Activated T-cell treated with anti-CD3 and anti-CD28 coated beads for 48 hours (primary cell): ENCODE data around the gene TIMP4.

Experiments
- DNase-seq: peaks from one replicate; pipeline ENCODE4 v3.0.0-alpha.2; 2020; ENCODE audit warnings: low read depth

Gene TIMP4

DNA sequence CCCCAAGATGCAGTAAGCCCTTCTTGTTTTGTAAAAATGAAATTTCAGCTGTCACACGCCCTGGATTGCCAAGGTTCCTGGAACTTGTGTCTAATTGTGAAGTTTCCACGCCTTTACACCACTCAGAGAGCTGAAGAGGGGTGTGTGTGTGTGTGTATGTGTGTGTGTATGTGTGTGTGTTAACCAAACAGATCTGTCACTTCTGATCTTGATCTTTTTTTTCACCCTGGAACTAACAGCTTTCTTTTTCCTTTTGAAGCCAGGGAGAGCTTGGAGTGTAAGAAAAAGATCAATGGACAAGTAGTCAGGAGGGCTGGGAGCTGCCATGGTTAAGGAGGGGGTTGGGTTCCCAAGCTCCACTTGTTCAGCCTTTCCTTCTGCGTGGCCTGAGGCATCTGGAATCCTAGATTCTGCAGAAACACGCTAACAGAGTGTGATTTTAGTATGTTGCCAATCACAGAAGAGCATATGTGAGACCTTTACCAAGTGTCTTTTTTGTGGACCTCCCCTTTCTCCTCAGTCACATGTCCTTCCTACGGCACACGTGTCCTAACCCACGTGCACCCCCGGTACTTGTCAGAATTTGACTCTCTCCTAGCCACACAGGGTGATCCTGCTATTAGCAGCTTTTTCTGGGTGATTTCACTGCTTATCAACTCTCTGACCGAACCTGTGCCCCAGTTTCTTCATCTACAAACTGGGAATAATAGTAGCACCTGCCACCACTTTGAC, 11.5 kb downstream of the TIMP4 start:
- no peak for DNase-seq

DNA sequence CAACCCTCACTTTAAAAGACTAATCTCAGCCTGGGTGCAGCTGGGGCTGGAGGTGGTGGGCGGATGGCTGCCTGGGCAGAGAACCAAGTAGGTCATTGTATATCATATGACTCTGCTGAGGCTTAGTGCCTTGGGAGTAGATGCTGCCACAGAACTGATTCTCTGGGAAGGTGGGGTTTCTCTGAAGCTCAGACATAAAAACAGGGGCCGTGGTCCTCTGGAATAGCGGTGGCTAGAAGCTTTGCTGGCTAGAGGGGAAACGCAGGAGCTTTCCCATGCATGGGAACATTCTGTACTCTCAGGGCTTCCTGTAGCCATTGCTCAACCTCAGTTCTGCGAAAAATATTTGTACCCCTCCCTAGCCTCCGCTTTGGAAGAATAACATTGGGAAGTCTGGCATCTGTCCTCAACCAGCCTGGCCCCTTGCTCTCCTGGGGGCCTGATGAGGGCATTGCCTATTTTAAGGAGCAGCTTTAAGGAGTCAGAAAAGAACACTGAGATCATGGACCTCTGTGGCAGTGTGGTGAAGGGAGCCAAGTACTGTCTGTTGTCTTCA, 14.7 kb downstream of the TIMP4 start:
- no peak for DNase-seq

DNA sequence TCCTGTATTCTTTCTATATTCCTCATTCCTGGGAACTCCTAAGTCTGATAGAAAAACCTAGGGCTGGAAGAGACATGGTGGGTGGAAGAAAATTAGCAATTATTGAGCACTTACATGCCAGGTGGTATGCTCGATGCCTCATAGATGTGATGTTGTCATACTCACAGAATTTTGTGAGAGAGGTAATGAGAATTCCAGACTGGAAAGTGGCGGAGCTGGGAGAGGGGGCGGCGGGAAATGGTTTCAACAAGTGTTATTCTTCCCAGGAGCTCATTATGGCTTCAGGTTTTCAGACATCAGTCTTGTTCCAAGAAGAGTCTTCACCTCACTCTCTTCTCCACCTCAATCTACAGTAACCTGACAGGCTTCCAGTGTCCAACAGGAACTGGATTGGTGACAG, 16.2 kb downstream of the TIMP4 start:
- no peak for DNase-seq

DNA sequence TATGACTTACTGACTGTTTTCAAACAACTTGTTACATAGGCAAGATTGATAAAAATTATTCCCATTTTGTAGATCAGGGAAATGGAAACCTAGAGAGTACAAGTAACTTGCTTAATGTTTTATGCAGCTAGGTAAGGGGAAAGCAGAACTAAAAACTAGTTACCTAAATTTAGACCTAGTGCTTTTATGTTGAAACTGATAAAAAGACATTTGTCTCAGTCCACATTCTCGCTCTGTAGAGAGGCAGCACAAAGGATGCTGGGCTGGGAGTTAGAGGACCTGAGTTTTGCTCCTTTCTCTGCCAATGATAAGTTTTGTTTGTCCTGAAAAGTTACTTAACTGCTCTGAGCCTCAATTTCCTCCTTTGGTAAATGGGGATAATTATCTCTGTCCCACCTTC, 17.4 kb downstream of the TIMP4 start:
- DNase-seq: no peak

DNA sequence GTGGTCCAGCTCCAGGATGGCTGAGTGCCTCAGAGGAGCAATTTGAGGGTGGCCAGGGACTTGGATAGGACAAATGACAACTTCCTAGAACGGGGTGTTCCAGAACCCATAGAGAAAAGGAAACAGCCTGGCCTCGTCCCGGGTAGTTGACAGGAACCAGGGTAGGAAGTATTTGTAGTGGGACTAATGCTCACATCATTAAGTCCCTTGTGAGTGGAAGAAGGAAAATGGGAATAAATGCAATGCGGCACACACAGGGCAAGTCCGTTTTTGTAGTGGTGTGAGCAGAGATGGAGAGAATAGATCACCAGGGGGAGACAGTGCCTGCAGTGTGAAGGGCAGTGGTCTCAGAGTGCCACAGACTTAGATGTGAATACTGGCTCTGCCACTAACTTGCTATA, 19.6 kb downstream of the TIMP4 start:
- peak; percentile 15 for DNase-seq

DNA sequence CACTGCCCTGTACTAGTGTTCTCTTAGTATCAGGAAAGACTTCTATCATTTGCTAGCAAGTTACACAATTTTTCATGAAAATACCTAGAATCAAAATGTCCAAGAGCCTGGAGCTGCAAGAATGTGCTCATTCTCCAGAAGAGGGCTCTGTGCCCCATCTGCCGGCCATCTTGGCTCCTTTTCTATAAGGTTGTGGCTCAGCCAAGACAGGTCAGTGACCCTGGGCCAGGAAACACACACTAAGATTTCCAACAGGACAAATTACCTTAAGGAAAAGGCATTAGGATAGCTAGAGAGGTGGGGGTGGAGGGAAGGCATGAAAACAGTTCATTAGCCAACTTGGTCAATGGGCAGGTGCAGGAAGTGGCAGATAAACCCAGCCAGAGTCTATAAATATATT, 20.7 kb downstream of the TIMP4 start:
- DNase-seq: no peak

DNA sequence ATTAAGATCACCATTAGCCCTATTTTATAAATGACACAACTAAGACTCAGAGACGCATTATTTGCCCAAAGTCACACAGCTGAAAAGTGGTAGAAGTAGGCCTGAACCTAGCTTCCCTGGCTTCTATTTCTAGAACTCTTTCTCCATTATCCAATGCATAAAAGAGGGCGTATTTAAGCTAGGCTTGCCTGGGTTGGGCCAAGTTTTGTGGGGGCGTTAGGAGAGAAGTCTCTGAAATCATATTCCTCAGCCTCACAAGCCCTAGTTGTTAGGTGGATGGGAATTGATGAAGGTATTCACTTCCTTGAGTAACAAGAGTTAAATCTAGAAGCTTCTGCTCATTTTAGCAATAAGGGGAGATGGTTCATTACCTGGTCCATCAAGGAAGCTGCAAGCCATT, 22.3 kb downstream of the TIMP4 start:
- no peak for DNase-seq

DNA sequence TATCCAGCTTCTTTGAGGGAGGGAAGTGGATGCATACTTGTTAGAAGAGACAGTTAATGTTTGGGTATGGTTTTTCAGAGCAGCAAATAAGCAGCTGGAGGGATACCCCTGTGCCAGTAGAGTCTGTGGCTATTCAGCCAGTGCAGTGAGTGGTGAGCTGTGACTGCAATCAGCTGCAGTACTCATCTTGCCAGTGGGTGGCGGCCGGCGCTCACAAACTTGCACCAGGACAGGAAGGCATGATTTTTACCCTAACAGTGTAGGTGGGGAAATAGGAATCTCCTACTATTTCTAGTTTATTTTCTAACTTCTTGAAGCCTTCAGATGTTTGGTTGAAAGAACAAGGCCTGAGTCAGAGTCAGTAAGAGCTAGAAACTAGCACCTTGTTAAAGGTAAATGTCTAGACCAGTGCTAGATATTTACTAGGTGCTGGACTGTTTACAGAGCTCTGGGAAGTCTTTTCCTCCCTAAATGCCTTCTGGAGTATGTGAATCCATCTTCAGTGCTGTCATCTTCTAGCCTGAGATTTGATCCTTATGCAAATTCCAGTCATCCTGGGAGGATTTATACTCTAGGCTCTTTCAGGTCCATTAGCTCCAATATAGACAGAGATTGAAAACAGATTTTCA, 23.6 kb downstream of the TIMP4 start:
- peak; percentile 61 for DNase-seq

DNA sequence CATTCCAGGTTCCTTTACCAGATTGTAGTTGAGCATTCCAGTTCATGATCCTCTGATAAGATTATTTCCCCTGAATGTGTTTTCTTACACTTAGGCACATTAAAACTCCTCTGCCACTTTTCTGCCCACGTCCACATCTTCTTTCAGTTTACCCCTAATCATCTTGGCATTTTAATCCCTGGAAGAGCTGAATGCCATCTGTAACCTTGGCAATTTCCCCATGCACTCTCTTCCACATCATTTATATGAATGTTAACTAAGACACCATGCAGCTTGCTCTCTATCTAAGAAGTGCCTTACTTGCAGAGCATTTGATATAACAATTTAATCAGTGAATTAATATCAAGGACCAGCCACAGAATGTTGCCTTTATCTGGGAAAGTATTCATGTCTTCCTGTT, 25.8 kb downstream of the TIMP4 start:
- DNase-seq: no peak

DNA sequence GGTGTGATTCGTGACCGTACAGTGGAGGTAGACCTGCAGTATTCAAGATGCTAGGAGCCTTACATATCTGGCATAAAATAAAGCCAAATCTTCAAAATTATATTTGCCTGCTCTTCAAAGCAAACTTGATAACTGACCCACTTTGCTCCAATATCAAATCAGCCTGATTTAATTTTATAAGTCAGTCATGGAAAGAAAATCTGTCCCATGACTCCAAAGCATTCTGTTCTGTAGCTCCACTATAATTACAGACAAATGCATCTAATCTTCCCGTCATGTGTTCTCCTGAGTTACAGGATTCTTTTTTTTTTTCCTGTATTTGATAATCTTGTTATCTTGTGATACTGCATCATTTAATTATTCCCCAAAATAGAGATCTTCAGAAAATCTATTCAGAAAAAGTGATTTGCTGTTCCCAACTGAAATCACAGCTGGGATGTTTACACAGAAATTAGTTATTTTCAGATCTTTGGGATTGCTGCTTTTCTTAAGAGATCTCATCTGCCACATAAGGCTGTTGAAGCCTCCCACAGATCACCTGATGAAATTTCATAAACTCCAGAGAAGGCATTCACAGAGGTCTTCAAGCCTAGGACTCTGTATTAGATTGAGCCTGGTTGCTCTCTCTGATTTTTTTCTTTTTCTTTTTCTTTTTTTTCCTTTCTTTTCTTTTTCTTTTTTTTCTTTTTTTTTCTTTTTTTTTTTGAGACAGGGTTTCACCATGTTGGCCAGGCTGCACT, 27.2 kb downstream of the TIMP4 start:
- no peak for DNase-seq

DNA sequence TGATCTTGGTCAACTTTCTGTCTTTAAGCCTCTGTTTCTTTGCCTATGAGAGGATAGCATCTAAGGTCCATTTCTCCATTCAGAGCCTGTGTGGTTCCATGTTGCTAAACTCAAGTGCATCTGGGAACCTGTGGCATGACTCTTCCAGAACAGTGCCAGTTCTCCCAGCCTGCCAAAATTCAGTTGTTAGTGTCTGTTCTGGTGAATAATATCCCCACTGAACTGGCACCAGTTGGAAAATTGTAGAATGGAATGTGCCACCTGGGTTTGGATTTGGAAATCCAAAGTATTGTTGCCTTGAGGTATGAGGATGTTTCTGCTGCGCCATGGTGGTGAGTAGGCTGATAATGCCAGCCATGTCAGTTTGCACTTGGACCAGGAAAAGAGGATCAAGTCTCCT, 31.3 kb downstream of the TIMP4 start:
- no peak for DNase-seq

DNA sequence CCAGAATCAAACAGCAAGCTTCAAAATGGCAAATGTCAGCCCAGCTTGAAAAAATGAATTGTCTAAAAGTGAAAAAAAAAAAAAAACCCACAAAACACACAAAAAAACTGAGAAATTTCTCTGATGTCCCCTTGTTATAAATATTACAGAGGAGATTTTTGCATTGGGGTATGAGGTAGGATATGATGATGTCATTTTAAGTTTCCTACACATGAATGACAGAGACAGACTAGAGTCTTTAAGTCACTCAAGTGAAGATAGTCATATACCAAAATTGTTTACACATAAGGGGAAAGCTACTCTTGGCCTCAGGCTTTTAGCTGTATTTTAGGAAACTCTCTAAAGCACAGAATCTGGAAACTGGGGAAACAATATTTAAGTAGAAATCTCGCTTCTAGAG, 32.9 kb downstream of the TIMP4 start:
- no peak for DNase-seq

DNA sequence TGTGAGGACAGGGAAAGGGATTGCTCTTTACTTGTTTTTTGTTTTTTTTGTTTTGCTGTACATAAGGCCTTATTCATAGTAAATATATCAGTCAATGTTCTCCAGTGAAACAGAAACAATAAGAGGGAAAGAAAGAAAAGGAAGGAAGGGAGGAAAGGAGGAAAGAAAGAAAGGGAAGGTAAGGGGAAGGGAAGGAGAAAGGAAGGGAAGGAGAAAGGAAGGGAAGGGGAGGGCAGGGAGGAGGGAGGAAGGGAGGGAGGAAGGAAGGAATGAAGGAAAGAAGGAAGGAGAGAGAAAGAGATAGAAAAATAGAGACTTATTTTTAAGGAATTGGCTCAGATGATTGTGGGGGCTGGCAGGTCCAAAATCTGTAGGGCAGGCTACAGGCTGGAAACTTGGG, 37.2 kb downstream of the TIMP4 start:
- DNase-seq: no peak

DNA sequence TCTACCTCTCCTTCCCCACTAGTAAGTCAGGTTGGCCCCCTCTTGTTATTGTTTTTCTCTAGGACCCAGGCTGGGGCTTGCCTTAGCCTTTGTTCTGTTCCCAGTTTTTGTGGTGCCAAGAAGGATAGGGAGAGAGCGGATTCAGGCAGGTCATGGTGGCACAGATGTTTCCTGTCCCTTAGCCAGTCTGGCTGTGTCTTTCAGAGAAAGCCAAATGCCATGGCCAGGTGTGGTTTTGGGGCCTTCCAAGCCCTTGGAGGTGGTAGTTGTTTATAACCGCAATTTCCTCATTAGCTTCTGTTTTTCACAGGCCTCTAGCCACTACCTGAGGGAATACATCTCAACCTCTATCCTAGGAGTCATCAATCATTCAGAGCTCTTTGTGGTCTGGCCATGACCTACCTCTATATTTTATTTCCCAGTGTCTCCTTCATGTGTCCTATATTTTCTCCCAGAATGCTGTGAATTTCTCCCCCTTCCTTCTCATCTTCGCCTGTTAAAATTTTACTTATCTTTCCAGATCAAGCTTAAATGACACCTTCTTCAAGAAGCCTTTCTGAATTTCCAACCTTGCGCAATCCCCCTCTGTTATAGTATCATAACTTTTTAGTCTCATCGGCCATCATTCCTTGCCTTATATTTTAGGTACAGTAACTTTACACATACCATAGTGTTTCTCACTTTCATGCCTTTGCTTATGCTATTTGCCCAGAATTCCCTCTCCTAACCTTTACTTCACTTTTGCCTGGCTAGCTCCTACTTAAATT, 38.2 kb downstream of the TIMP4 start:
- no peak for DNase-seq

DNA sequence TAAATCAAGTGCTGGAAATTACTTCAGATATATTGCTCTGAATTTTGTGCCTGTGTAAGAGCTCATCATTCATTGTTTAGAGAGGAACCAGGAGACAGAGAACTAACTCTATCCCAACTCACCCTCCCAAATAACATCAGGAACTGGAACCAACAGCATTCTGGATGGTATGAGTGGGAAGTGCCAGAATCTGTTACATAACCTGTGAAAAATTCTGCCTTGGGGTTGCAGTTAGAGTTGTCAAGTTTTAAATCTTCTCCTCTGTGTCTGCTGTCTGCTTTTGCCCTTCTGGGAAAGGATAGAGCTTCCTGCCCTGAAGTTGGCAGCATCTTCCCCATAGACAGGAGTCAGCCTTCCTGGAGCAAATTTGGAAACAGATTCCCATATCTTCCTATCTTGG, 41.2 kb downstream of the TIMP4 start:
- no peak for DNase-seq

DNA sequence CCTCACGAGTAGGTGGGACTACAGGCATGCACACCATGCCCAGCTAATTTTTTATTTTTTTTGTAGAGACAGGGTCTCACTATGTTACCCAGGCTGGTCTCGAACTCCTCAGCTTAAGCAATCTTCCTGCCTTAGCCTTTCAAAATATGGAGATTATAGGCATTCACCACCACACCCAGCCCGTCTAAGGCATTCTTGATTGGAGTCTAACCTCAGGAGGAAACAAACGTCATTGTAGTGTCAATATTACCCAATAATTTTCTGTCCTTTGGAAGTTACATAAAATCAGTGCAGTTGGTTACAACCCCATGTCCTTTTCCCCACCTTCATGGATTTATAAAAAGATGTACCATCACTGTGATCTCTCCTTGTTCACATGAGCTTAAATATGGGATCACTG, 41.8 kb downstream of the TIMP4 start:
- no peak for DNase-seq

DNA sequence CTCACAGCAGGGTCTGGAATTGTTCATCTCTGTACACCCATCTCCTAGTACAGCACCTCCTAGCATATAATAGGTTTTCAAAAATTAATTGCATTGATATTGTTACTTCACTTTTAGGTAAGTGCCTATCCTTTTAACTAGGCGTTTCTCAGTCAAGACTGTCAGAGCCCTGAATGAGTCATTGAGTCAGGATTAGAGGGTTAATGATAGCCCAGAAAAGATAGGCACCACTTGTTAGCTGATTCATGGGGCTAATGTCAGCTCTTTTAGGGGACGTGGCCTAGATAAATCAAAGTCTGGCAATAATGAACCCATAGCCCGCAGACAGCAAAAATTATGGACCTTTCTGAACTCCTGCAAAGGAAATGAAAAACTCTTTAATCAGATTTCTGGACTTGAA, 42.9 kb downstream of the TIMP4 start:
- no peak for DNase-seq

DNA sequence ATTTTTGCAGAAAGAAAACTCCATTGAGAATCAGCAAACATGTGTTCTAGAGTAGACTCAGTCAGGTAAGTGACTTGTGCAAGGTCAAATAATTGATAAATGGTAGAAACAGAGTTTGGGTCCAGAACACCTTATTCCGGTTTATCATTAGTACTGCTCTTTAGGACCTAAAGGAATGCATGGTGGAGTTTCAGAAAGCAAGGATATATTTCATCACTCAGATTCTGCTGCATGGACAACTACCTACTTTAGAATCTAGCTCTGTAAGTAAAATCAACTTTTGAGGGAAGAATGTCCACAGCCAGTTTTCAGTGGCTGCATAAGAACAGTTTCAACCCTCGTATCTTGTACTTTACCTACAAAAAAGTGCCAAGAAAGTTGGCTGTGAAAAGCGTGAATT, 43.6 kb downstream of the TIMP4 start:
- no peak for DNase-seq

DNA sequence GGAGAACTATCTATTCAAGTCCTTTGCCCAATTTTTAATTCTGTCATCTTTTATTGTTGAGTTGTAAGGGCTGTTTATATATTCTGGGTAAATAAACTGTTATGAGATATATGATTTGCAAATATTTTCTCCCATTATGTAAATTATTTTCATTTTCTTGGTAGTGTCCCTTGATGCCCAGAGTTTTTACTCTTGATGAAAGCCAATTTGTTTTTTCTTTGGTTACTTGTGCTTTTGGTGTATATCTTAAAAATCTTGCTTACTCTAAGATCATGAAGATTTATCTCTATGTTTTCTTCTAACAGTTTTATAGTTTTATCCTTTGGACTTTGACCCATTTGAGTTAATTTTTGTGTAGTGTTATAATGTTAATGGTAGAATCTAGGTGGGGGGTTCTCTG, 44.5 kb downstream of the TIMP4 start:
- no peak for DNase-seq

DNA sequence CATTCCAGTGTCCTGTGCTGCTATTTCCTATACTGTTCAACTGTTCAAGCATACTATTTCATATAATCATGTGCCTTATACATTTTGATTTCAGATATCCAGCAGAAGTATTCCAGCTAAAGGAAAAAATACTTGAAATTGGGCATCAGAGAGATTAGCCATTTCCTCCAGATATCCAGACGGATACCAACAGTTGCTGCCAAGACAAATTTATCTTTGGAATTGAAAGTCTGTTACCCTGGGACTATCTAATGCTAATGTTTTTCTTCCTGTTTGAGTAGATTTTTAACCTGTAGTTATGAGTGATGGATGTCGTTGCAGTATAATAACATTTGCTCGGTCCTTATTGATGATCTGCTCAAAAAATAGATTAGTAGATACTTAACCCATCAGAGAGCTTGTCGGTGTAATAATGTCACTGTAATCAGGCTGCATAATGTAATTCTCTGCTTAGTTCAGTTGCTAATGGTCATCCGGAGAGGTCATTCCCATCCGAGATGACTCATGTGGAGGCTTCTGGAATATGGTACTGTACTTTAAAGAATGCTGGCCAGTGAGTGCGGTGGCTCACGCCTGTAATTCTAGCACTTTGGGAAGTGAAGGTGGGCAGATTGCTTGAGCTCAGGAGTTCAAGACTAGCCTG, 51.5 kb downstream of the TIMP4 start:
- no peak for DNase-seq
